Brain microvascular endothelial cell (primary cell): ENCODE data around the gene CTNNA3.

ENCODE experiments used
- DNase-seq: peaks from one replicate; pipeline ENCODE4 v3.0.0-alpha.2; 2020
- H3K27ac ChIP-seq: fragments of 250-450 bp; sonication (Bioruptor Pico); 2 replicates; pipeline ENCODE4 v1.5.1; 2020; ENCODE audit warnings: mild to moderate bottlenecking, moderate library complexity
- H3K27me3 ChIP-seq: fragments of 250-450 bp; sonication (Bioruptor Pico); replicated peaks from 2 replicates; pipeline ENCODE4 v1.5.1; 2020; ENCODE audit warnings: mild to moderate bottlenecking
- H3K36me3 ChIP-seq: fragments of 250-450 bp; sonication (Bioruptor Pico); replicated peaks from 2 replicates; pipeline ENCODE4 v1.5.1; 2020; ENCODE audit warnings: mild to moderate bottlenecking
- H3K4me3 ChIP-seq: 2 replicates; pipeline ENCODE4 v1.5.1; 2011; ENCODE audit warnings: low read depth, mild to moderate bottlenecking, control low read depth, low read length, moderate library complexity
- in situ Hi-C: cut with HindIII; loops from 2 replicates; pipeline ENCODE4 v1.10.0; 2017; ENCODE audit warnings: low sequenced_read_pairs, low pct_ligation_motif_present
- TF ChIP-seq, protein P1 (sequence below): IDR thresholded peaks from 2 replicates; pipeline ENCODE4 v1.5.1; 2011; ENCODE audit warnings: low read depth, mild to moderate bottlenecking, moderate library complexity, low read length, control low read depth, inconsistent platforms; ENCODE audit errors: missing control alignments

Gene CTNNA3

DNA sequence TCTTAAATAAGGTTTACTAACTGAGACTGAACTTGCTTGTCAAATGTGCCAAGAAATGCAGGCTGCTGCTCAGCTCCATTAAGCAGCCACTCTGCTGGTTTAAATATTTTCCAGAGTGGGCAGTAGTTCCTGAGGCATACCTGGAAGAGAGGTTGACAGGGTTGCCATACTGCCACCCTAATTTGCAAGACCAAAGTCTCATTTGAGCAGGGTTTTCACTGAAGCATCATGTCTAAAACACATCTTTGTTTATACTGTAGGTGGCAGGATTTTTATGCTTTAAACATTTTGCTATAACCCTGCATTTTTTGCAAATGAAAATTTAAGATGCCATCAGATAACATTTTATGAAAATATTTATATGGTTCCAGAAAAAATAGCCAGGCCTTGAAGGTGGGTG lies 1388.2 kb downstream of the CTNNA3 start:
- no peak for DNase-seq
- no peak overlapping the region for H3K4me3 ChIP-seq
- H3K27ac ChIP-seq = no peak overlapping the region
- H3K27me3 ChIP-seq = no peaks in the 10 kb centered on the region
- no peaks in the 10 kb centered on the region for H3K36me3 ChIP-seq
- TF ChIP-seq, protein P1, sequence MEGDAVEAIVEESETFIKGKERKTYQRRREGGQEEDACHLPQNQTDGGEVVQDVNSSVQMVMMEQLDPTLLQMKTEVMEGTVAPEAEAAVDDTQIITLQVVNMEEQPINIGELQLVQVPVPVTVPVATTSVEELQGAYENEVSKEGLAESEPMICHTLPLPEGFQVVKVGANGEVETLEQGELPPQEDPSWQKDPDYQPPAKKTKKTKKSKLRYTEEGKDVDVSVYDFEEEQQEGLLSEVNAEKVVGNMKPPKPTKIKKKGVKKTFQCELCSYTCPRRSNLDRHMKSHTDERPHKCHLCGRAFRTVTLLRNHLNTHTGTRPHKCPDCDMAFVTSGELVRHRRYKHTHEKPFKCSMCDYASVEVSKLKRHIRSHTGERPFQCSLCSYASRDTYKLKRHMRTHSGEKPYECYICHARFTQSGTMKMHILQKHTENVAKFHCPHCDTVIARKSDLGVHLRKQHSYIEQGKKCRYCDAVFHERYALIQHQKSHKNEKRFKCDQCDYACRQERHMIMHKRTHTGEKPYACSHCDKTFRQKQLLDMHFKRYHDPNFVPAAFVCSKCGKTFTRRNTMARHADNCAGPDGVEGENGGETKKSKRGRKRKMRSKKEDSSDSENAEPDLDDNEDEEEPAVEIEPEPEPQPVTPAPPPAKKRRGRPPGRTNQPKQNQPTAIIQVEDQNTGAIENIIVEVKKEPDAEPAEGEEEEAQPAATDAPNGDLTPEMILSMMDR = peak; percentile 23
- in situ Hi-C loops = no loop called here

DNA sequence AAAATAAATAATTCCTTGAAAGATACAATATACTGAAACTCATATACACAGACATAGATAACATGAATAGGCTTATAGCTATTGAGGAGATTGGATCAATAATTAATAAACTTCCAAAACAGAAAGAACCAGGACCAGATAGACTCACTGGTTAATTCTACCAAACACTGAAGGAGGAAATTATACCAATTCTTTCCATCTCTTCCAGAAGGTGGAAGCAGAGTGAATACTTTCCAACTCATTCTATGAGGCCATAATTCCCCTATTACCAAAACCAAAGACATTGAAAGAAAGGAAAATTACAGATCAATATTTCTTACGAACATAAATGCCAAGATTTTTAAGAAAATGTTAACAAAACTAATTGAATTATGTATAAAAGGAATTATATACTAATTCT lies 1394.9 kb downstream of the CTNNA3 start:
- Histone ChIP-seq H3K27ac (no peak overlapping the region), H3K4me3 (no peak overlapping the region), H3K27me3 (no peaks in the 10 kb centered on the region), H3K36me3 (no peaks in the 10 kb centered on the region)
- TF ChIP-seq, protein P1 = no peak
- DNase-seq = no peak
- in situ Hi-C loops = no loop called here

DNA sequence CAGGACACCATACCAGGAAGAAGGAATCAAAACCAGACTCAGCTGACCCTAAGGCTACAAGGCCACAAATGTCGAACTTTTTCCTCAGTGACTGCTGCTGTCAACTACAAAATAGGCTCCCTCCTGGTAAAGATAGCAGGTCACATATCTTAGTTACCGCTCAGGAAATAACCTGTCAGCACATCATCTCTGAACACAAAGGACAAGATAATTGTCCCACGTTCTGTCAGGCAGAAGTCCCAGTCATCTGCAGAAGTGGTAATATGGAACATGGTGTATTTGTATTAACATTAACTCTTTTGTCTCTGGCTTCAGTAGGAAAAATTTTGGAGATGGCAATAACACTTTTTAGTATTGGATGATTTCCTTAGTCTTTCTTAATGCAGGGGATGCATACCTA lies 1400.4 kb downstream of the CTNNA3 start:
- no peaks in the 10 kb centered on the region for H3K27me3 ChIP-seq
- H3K4me3 ChIP-seq = no peak overlapping the region
- no peak overlapping the region for H3K27ac ChIP-seq
- no peak for DNase-seq
- in situ Hi-C loops = no loop called here
- TF ChIP-seq, protein P1 = no peak
- H3K36me3 ChIP-seq = no peaks in the 10 kb centered on the region

DNA sequence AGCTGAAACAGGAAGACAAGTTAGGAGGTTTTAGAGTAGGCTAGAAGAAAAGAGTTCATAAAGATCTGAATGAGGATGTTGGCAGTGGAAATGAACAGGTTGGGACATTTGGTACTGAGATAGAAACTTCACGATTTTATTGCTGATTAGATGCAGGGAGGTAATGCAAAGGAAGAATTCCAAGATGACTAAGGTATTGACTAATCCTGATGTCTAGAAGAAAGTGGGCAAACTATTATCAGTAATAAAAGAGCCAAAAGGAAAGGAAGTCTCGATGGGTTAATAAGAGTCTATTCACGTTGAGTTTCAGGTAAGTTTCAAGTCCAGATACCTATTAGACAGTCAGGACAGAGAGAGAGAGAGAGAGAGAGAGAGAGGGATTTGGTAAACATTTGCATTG lies 1401.5 kb downstream of the CTNNA3 start:
- DNase-seq = no peak
- TF ChIP-seq, protein P1 = no peak

DNA sequence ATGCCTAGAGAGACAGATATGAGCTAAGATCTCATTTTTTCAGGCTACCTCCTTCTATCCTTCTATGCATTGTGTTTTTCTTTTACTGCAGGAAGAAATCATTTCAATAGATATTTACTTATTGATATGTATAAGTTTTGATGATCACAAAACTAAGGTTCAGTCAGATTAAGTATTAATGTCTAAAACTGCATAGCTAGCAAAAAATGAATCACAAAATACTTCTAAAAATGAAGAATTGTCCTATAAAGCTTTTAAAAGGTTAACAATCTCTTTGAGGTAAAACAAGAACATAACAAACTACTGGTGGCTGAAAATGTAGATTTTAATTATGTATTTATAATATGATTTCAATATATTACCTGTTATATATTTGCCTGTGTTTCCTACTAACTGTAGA lies 1403.1 kb downstream of the CTNNA3 start:
- TF ChIP-seq, protein P1 = no peak
- in situ Hi-C loops = no loop called here
- Histone ChIP-seq H3K27me3 (no peaks in the 10 kb centered on the region), H3K27ac (no peak overlapping the region), H3K36me3 (no peaks in the 10 kb centered on the region), H3K4me3 (no peak overlapping the region)
- no peak for DNase-seq

More for the DNA sequence above, 1401.5 kb downstream of the CTNNA3 start:
- no peak overlapping the region for H3K27ac ChIP-seq
- no peaks in the 10 kb centered on the region for H3K27me3 ChIP-seq
- no peaks in the 10 kb centered on the region for H3K36me3 ChIP-seq
- in situ Hi-C loops = no loop called here
- no peak overlapping the region for H3K4me3 ChIP-seq

DNA sequence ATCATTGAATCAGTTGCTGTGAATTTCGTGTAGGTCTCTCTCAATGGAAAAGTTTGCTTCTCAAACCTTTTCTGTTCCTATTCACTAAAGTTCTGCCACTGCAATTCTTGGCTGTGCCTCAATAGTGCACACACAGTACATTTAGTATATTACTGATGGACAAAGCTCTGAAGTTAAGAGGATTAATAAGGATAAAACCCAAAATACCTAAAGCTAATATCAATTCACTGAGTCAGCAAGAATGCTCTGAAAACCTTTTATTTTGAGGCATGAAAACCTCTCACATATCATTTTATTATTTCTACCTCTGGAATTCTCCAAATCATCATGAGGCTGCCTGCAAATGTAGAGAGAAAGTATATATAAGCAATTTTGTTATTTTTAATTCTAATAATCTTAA lies 1403.5 kb downstream of the CTNNA3 start:
- Histone ChIP-seq H3K27ac (no peak overlapping the region), H3K36me3 (no peaks in the 10 kb centered on the region), H3K4me3 (no peak overlapping the region), H3K27me3 (no peaks in the 10 kb centered on the region)
- TF ChIP-seq, protein P1 = no peak
- DNase-seq = no peak
- in situ Hi-C loops = no loop called here
